Measurements from ENCODE around the gene ELMO1. TPM values are rescaled to one million over a fixed set of nuclear protein-coding genes. Genes with fewer than 3 reads are reported as not detected.
A peak's percentile ranks its signal among the peaks of the same experiment; 100 is the strongest.

Gene ELMO1
- total RNA-seq, 2 donors from 2014 or later: 10.9 to 56.0 TPM

- no peak overlapping the region for H3K4me3 ChIP-seq
- WGBS, 2 donors: 68 to 78% methylated on average over 13 of the region's 13 CpGs
- no peak for ATAC-seq
Measured at GRCh38 chr7:37352251-37352880, 96.3 kb downstream of the ELMO1 start.

GRCh38 chr7:37351716-37352115 lies 96.9 kb downstream of the ELMO1 start:
- Histone ChIP-seq H3K27me3 (no peaks in the 10 kb centered on the region), H3K36me3 (replicated peaks in 1 of 2; ENCODE audit: insufficient read depth in 1 of 2, low read depth in 2 of 2) (no peaks in the 10 kb centered on the region), H3K27ac (no peak overlapping the region), H3K9me3 (no peaks in the 10 kb centered on the region), H3K4me1 (peaks cover 4% of the 10 kb centered on the region), H3K4me3 (no peak overlapping the region)
- DNase-seq (no peak), ATAC-seq (no peak)
- WGBS, 2 donors: 89 to 91% methylated on average over 4 of the region's 4 CpGs
- intact Hi-C loops (cut with DNase I): loop anchor here (10.0 kb wide), 1 partner anchor 63 kb away; no protein-coding TSS in a partner anchor
- no peak for TF ChIP-seq POLR2A (IDR thresholded peaks at IDR 0.05)
- TF ChIP-seq CTCF (IDR thresholded peaks at IDR 0.05): no peak

More at GRCh38 chr7:37352251-37352880, 96.3 kb downstream of the ELMO1 start:
- no peak for TF ChIP-seq CTCF (IDR thresholded peaks at IDR 0.05)
- no peak for TF ChIP-seq POLR2A (IDR thresholded peaks at IDR 0.05)
- no peak overlapping the region for H3K27ac ChIP-seq
- H3K9me3 ChIP-seq: no peaks in the 10 kb centered on the region
- DNase-seq: no peak
- H3K27me3 ChIP-seq: no peaks in the 10 kb centered on the region
- intact Hi-C loops (cut with DNase I): loop anchor here (10.0 kb wide), 1 partner anchor 62 kb away; no protein-coding TSS in a partner anchor
- H3K36me3 ChIP-seq (replicated peaks in 1 of 2; ENCODE audit: insufficient read depth in 1 of 2, low read depth in 2 of 2): no peaks in the 10 kb centered on the region
- peaks cover 4% of the 10 kb centered on the region for H3K4me1 ChIP-seq

GRCh38 chr7:37349979-37350590 lies 98.6 kb downstream of the ELMO1 start:
- Histone ChIP-seq H3K4me1 (peaks cover 4% of the 10 kb centered on the region), H3K27me3 (no peaks in the 10 kb centered on the region), H3K9me3 (no peaks in the 10 kb centered on the region), H3K4me3 (no peak overlapping the region), H3K36me3 (replicated peaks in 1 of 2; ENCODE audit: insufficient read depth in 1 of 2, low read depth in 2 of 2) (no peaks in the 10 kb centered on the region), H3K27ac (no peak overlapping the region)
- peak in 1 of 4 donors; percentile 16 for DNase-seq
- no peak for TF ChIP-seq POLR2A (IDR thresholded peaks at IDR 0.05)
- no peak for TF ChIP-seq CTCF (IDR thresholded peaks at IDR 0.05)
- no peak for ATAC-seq
- intact Hi-C loops (cut with DNase I): loop anchor here (10.0 kb wide), 1 partner anchor 65 kb away; no protein-coding TSS in a partner anchor
- WGBS, 2 donors: 76 to 80% methylated on average over 8 of the region's 8 CpGs

GRCh38 chr7:37348982-37349381 lies 99.7 kb downstream of the ELMO1 start:
- DNase-seq (no peak), ATAC-seq (no peak)
- intact Hi-C loops (cut with DNase I): no loop called here
- Histone ChIP-seq H3K4me1 (no peaks in the 10 kb centered on the region), H3K9me3 (no peaks in the 10 kb centered on the region), H3K27ac (no peak overlapping the region), H3K4me3 (no peak overlapping the region), H3K27me3 (no peaks in the 10 kb centered on the region), H3K36me3 (replicated peaks in 1 of 2; ENCODE audit: insufficient read depth in 1 of 2, low read depth in 2 of 2) (no peaks in the 10 kb centered on the region)
- TF ChIP-seq CTCF (IDR thresholded peaks at IDR 0.05): no peak
- TF ChIP-seq POLR2A (IDR thresholded peaks at IDR 0.05): no peak
- WGBS, 2 donors: 47 to 54% methylated on average over 4 of the region's 4 CpGs

Data from body of pancreas (tissue), 4 donors.